ENCODE measurements around the gene PRMT1.

PRMT1 gene

DNA sequence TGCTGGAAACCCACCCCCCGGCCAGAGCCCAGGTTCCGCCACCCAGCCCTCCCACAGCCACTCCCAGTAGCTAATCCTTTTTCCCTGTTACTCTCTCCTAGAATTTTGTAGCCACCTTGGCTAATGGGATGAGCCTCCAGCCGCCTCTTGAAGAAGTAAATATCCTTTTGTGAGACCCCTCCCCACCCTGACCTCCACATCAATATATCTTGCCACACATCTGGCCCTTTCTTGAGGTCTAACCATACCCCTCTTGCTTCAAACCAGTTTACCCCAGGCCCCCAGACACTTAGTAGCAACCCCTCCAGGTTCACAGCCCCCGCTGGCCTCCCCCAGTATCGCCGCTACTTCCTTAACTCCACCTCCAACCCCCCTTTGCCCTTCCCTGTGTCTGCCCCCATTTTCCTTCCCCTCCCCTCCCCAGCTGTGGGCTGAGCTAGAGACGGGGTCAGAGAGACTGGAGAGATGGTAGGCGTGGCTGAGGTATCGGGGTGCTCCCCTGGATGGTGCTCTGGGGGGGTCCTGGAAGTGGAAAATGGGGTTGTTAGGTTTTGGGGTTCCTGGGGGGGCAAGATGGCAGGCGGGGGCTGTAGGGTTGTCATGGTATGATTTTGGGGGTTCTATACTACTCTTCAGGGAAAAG lies 2.8 kb downstream of the PRMT1 start:
- Mint-ChIP-seq H3K4me3 (peak overlapping the region; percentile 92 to 96 (median 92)), H3K4me1 (peaks cover 23% of the 10 kb centered on the region), H3K9me3 (no peaks in the 10 kb centered on the region), H3K27me3 (ENCODE audit: low read depth) (no peaks in the 10 kb centered on the region), H3K27ac (peak overlapping the region; percentile 81 to 93 (median 83)), H3K36me3 (ENCODE audit: low read depth) (peaks cover 28% of the 10 kb centered on the region)
- TF ChIP-seq, protein P1, sequence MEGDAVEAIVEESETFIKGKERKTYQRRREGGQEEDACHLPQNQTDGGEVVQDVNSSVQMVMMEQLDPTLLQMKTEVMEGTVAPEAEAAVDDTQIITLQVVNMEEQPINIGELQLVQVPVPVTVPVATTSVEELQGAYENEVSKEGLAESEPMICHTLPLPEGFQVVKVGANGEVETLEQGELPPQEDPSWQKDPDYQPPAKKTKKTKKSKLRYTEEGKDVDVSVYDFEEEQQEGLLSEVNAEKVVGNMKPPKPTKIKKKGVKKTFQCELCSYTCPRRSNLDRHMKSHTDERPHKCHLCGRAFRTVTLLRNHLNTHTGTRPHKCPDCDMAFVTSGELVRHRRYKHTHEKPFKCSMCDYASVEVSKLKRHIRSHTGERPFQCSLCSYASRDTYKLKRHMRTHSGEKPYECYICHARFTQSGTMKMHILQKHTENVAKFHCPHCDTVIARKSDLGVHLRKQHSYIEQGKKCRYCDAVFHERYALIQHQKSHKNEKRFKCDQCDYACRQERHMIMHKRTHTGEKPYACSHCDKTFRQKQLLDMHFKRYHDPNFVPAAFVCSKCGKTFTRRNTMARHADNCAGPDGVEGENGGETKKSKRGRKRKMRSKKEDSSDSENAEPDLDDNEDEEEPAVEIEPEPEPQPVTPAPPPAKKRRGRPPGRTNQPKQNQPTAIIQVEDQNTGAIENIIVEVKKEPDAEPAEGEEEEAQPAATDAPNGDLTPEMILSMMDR (IDR thresholded peaks at IDR 0.05; ENCODE audit: unreplicated experiment in 3 of 3), result no peak

- H3K36me3 Mint-ChIP-seq (ENCODE audit: low read depth), result peaks cover 35% of the 10 kb centered on the region
Observed at GRCh38 chr19:49680421-49681351, 3.6 kb downstream of the PRMT1 start.

GRCh38 chr19:49681830-49682229 lies 4.8 kb downstream of the PRMT1 start:
- no peak overlapping the region for H3K4me3 Mint-ChIP-seq
- no peak overlapping the region for H3K27ac Mint-ChIP-seq
- peaks cover 27% of the 10 kb centered on the region for H3K4me1 Mint-ChIP-seq
- peaks cover 39% of the 10 kb centered on the region for H3K36me3 Mint-ChIP-seq (ENCODE audit: low read depth)
- TF ChIP-seq, protein P1 (IDR thresholded peaks at IDR 0.05; ENCODE audit: unreplicated experiment in 3 of 3), result no peak
- H3K27me3 Mint-ChIP-seq (ENCODE audit: low read depth), result no peaks in the 10 kb centered on the region
- no peaks in the 10 kb centered on the region for H3K9me3 Mint-ChIP-seq

More at GRCh38 chr19:49680421-49681351, 3.6 kb downstream of the PRMT1 start:
- TF ChIP-seq, protein P1 (IDR thresholded peaks at IDR 0.05; ENCODE audit: unreplicated experiment in 3 of 3), result peak; percentile 99 to 100 (median 100)
- H3K27me3 Mint-ChIP-seq (ENCODE audit: low read depth), result no peaks in the 10 kb centered on the region
- H3K27ac Mint-ChIP-seq, result peak overlapping the region; percentile 81 to 93 (median 83)
- peaks cover 27% of the 10 kb centered on the region for H3K4me1 Mint-ChIP-seq
- no peaks in the 10 kb centered on the region for H3K9me3 Mint-ChIP-seq
- H3K4me3 Mint-ChIP-seq, result peak overlapping the region; percentile 92 to 96 (median 92)

- TF ChIP-seq, protein P1 (IDR thresholded peaks at IDR 0.05; ENCODE audit: unreplicated experiment in 3 of 3), result no peak
- H3K9me3 Mint-ChIP-seq, result no peaks in the 10 kb centered on the region
- no peak overlapping the region for H3K27ac Mint-ChIP-seq
- H3K27me3 Mint-ChIP-seq (ENCODE audit: low read depth), result no peaks in the 10 kb centered on the region
- H3K36me3 Mint-ChIP-seq (ENCODE audit: low read depth), result peaks cover 39% of the 10 kb centered on the region
- peak overlapping the region in 1 of 3 experiments; percentile 34 for H3K4me3 Mint-ChIP-seq
- H3K4me1 Mint-ChIP-seq, result peaks cover 27% of the 10 kb centered on the region
Observed at GRCh38 chr19:49682274-49682673, 5.2 kb downstream of the PRMT1 start.

DNA sequence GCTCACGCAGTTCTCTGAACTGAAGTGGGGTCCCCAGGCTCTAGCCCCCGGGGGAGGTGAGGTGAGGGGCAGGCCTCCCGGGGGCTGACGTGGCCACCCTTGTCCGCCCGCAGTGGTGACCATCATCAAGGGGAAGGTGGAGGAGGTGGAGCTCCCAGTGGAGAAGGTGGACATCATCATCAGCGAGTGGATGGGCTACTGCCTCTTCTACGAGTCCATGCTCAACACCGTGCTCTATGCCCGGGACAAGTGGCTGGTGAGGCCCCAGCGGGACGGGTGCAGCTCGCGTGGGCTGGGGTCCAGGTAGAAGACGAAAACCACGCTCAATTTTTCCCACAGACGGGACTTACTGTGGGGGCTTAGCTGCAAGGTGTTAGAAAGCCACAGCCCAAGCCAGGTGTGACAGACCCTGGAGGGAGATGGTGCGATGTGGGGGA lies 6.8 kb downstream of the PRMT1 start:
- TF ChIP-seq, protein P1 (IDR thresholded peaks at IDR 0.05; ENCODE audit: unreplicated experiment in 3 of 3), result no peak
- Mint-ChIP-seq H3K4me3 (no peak overlapping the region), H3K4me1 (peaks cover 31% of the 10 kb centered on the region)

More for the DNA sequence above, 6.8 kb downstream of the PRMT1 start:
- Mint-ChIP-seq H3K27ac (no peak overlapping the region), H3K36me3 (ENCODE audit: low read depth) (peaks cover 47% of the 10 kb centered on the region), H3K9me3 (no peaks in the 10 kb centered on the region), H3K27me3 (ENCODE audit: low read depth) (no peaks in the 10 kb centered on the region)
